Endodermal cell (in vitro differentiated cells): Measurements from ENCODE around the gene DGLUCY. TPM values are rescaled to one million over a fixed set of nuclear protein-coding genes. Genes with fewer than 3 reads are reported as not detected.

Source experiments
- DNase-seq: peaks from one replicate; pipeline ENCODE4 v3.0.0-alpha.2; 2017
- H3K27ac ChIP-seq: 2 replicates; pipeline ENCODE4 v1.5.1; 2013; ENCODE audit warnings: mild to moderate bottlenecking, low read depth, low read length, moderate library complexity
- H3K27me3 ChIP-seq: 2 replicates; pipeline ENCODE4 v1.6.1; 2013; ENCODE audit warnings: mild to moderate bottlenecking, low read length, moderate library complexity; ENCODE audit not compliant: insufficient read depth, control insufficient read depth, poor library complexity, severe bottlenecking
- H3K36me3 ChIP-seq: 2 replicates; pipeline ENCODE4 v1.7.0; 2013; ENCODE audit warnings: mild to moderate bottlenecking, low read length, moderate library complexity; ENCODE audit not compliant: control insufficient read depth, insufficient read depth
- H3K4me1 ChIP-seq: one replicate; pipeline ENCODE4 v1.7.0; 2013; ENCODE audit warnings: low read length; ENCODE audit not compliant: control insufficient read depth, insufficient read depth
- H3K4me3 ChIP-seq: 2 replicates; pipeline ENCODE4 v1.5.1; 2013; ENCODE audit warnings: mild to moderate bottlenecking, low read length, moderate library complexity
- H3K9ac ChIP-seq: 2 replicates; pipeline ENCODE4 v1.6.1; 2013; ENCODE audit warnings: mild to moderate bottlenecking, low read length, moderate library complexity; ENCODE audit not compliant: poor library complexity, severe bottlenecking; ENCODE audit errors: extremely low read depth
- H3K9me3 ChIP-seq: 2 replicates; pipeline ENCODE4 v1.6.1; 2013; ENCODE audit warnings: mild to moderate bottlenecking, low read length, moderate library complexity; ENCODE audit not compliant: control insufficient read depth
- H3K27ac Mint-ChIP-seq: 2 replicates; pipeline ENCODE4 v1.8.0; 2020; ENCODE audit warnings: mixed read lengths
- H3K27me3 Mint-ChIP-seq: 2 replicates; pipeline ENCODE4 v1.8.0; 2021; ENCODE audit warnings: mild to moderate bottlenecking, mixed read lengths; ENCODE audit not compliant: insufficient read depth
- H3K36me3 Mint-ChIP-seq: 2 replicates; pipeline ENCODE4 v1.8.0; 2020; ENCODE audit warnings: low read depth, mixed read lengths
- H3K4me1 Mint-ChIP-seq: 2 replicates; pipeline ENCODE4 v1.8.0; 2020; ENCODE audit warnings: mixed read lengths
- H3K4me3 Mint-ChIP-seq: 2 replicates; pipeline ENCODE4 v1.8.0; 2020; ENCODE audit warnings: mild to moderate bottlenecking, moderate library complexity, mixed read lengths
- H3K9me3 Mint-ChIP-seq: 2 replicates; pipeline ENCODE4 v1.8.0; 2020; ENCODE audit warnings: mild to moderate bottlenecking, mixed read lengths
- CTCF ChIP-seq: fragments of 200-600 bp; sonication (generic); conservative IDR thresholded peaks from 2 replicates; pipeline ENCODE4 v1.5.0; 2021; ENCODE audit warnings: antibody characterized with exemption, mild to moderate bottlenecking
- WGBS, 2 experiments: methylation state at CpG; one replicate each; pipeline versions ENCODE4 v1.1.5 to v1.1.7; 2013; ENCODE audit warnings: missing lambda C conversion rate in 2 of 2, mixed read lengths in 1 of 2; ENCODE audit not compliant: insufficient coverage in 1 of 2, insufficient read length in 1 of 2; 5-methylcytosine and 5-hydroxymethylcytosine counted together
- total RNA-seq, 2 donors: library from RNA; stranded (reverse); fragmentation: NEBNext Ultra II Directional in 1 of 2; extraction: Animal tissue kit (Norgen Biotek cat#: 25700) in 1 of 2; gene quantifications; 2 replicates in 1 of 2; 3 replicates in 1 of 2; pipeline ENCODE4 v1.2.1, GENCODE V29; 2021

The DGLUCY gene
- total RNA-seq, 2 donors from 2014 or later, result 26.7 to 33.9 TPM

DNA sequence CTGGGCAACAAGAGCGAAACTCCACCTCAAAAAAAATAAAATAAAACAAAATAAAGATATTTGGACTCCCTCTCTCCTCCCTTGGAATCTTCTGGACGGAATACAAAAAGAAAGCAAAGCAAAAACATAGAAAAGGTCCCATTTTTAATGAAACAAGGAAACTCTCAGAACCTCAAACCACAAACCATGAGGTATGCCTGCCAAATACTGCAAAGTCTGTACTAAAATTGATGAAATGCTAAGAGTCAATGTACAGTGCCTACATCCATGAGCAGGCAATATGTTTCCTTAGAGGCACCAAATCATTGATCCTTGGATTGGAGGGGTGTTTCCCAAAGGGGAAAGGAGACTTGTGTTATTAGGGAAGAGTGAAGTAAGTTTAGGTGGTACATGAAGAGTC lies 45.2 kb upstream of the DGLUCY start:
- H3K27me3 ChIP-seq, result no peaks in the 10 kb centered on the region
- no peak for DNase-seq
- H3K9ac ChIP-seq, result no peak overlapping the region
- TF ChIP-seq CTCF, result no peak
- H3K27ac ChIP-seq, result no peak overlapping the region
- H3K9me3 ChIP-seq, result no peaks in the 10 kb centered on the region
- no peaks in the 10 kb centered on the region for H3K36me3 Mint-ChIP-seq
- no peaks in the 10 kb centered on the region for H3K4me1 ChIP-seq
- no peaks in the 10 kb centered on the region for H3K27me3 Mint-ChIP-seq
- H3K4me3 Mint-ChIP-seq, result no peak overlapping the region
- no peaks in the 10 kb centered on the region for H3K9me3 Mint-ChIP-seq
- no peak overlapping the region for H3K27ac Mint-ChIP-seq
- H3K4me3 ChIP-seq, result no peak overlapping the region
- 85% methylated on average over 2 of the region's 2 CpGs; no CpG with 5 or more reads in 1 of the 2 experiments for WGBS, 2 experiments
- H3K4me1 Mint-ChIP-seq, result no peaks in the 10 kb centered on the region
- H3K36me3 ChIP-seq, result no peaks in the 10 kb centered on the region

DNA sequence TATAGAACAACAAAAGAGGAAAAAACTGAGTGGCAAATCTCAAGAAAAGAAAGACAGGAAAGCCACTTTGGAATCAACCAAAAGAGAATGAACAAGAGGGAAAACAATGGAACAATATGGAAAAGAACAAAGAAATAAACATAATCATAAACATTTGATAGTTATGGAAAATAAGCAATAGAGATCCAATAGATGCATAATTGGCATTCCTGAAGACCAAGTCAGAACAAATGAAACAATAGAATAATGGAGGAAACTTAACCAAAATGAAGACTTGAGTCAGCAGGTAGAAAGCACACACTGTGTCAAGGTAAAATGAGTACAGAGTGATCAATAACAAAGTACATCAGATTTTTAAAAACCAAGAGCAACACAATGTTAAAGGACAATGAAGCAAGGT lies 43.3 kb upstream of the DGLUCY start:
- Histone ChIP-seq H3K9ac (no peak overlapping the region), H3K9me3 (no peaks in the 10 kb centered on the region), H3K4me1 (no peaks in the 10 kb centered on the region), H3K36me3 (no peaks in the 10 kb centered on the region), H3K4me3 (no peak overlapping the region), H3K27me3 (no peaks in the 10 kb centered on the region), H3K27ac (no peak overlapping the region)
- no peak for TF ChIP-seq CTCF
- H3K36me3 Mint-ChIP-seq, result no peaks in the 10 kb centered on the region
- DNase-seq, result no peak
- no peak overlapping the region for H3K4me3 Mint-ChIP-seq
- H3K9me3 Mint-ChIP-seq, result no peaks in the 10 kb centered on the region
- H3K27me3 Mint-ChIP-seq, result no peaks in the 10 kb centered on the region
- no peaks in the 10 kb centered on the region for H3K4me1 Mint-ChIP-seq
- no peak overlapping the region for H3K27ac Mint-ChIP-seq

GRCh38 chr14:91075553-91075952 lies 38.3 kb upstream of the DGLUCY start:
- DNase-seq, result no peak
- Mint-ChIP-seq H3K9me3 (no peaks in the 10 kb centered on the region), H3K27ac (no peak overlapping the region), H3K36me3 (no peaks in the 10 kb centered on the region), H3K4me1 (no peaks in the 10 kb centered on the region), H3K27me3 (no peaks in the 10 kb centered on the region), H3K4me3 (no peak overlapping the region)
- Histone ChIP-seq H3K4me3 (no peak overlapping the region), H3K27ac (no peak overlapping the region), H3K9ac (no peak overlapping the region), H3K27me3 (no peaks in the 10 kb centered on the region), H3K36me3 (no peaks in the 10 kb centered on the region), H3K9me3 (no peaks in the 10 kb centered on the region), H3K4me1 (no peaks in the 10 kb centered on the region)
- no peak for TF ChIP-seq CTCF
- WGBS, 2 experiments, result 91 to 100% methylated on average over 1 to 5 of the region's 5 CpGs
